SK-N-SH treated with all-trans-retinoic acid at 6 μM for 48 hours (cell line): ENCODE data around the gene ZBTB43.

ENCODE experiments used
- BACH2 ChIP-seq: fragments of 250-450 bp; sonication (Bioruptor Pico); IDR thresholded peaks from 2 replicates; pipeline ENCODE4 v1.9.0; 2021; ENCODE audit warnings: mild to moderate bottlenecking, borderline replicate concordance
- CSDC2 ChIP-seq: fragments of 250-450 bp; sonication (Bioruptor Pico); IDR thresholded peaks from 2 replicates; pipeline ENCODE4 v1.5.0; 2020; ENCODE audit warnings: mild to moderate bottlenecking, moderate library complexity
- ESRRG ChIP-seq: fragments of 250-450 bp; sonication (Bioruptor Pico); IDR thresholded peaks from 2 replicates; pipeline ENCODE4 v1.6.1; 2021; ENCODE audit warnings: mild to moderate bottlenecking
- GLIS3 ChIP-seq: fragments of 250-450 bp; sonication (Bioruptor Pico); IDR thresholded peaks from 2 replicates; pipeline ENCODE4 v1.5.0; 2020; ENCODE audit warnings: mild to moderate bottlenecking, moderate library complexity
- ISL1 ChIP-seq: fragments of 250-450 bp; sonication (Bioruptor Pico); IDR thresholded peaks from 2 replicates; pipeline ENCODE4 v2.1.2; 2022; ENCODE audit warnings: mild to moderate bottlenecking, moderate library complexity
- RARB ChIP-seq: fragments of 250-450 bp; sonication (Bioruptor Pico); IDR thresholded peaks from 2 replicates; pipeline ENCODE4 v1.8.0; 2021; ENCODE audit warnings: mild to moderate bottlenecking, moderate library complexity
- TCF4 ChIP-seq: fragments of 250-450 bp; sonication (Bioruptor Pico); IDR thresholded peaks from 2 replicates; pipeline ENCODE4 v1.8.0; 2021; ENCODE audit warnings: mild to moderate bottlenecking, moderate library complexity, borderline replicate concordance
- ZFP3 ChIP-seq: fragments of 250-450 bp; sonication (Bioruptor Pico); IDR thresholded peaks from 2 replicates; pipeline ENCODE4 v1.5.0; 2020; ENCODE audit warnings: mild to moderate bottlenecking, moderate library complexity
- TF ChIP-seq, protein P1 (sequence below): fragments of 250-450 bp; sonication (Bioruptor Pico); IDR thresholded peaks from 2 replicates; pipeline ENCODE4 v1.5.0; 2020; ENCODE audit warnings: mild to moderate bottlenecking, moderate library complexity
- TF ChIP-seq, protein P2 (sequence below): fragments of 250-450 bp; sonication (Bioruptor Pico); IDR thresholded peaks from 2 replicates; pipeline ENCODE4 v1.8.0; 2020; ENCODE audit warnings: mild to moderate bottlenecking, moderate library complexity, borderline replicate concordance
- TF ChIP-seq, protein P3 (sequence below): fragments of 250-450 bp; sonication (Bioruptor Pico); IDR thresholded peaks from 2 replicates; pipeline ENCODE4 v1.8.0; 2021; ENCODE audit warnings: low read depth, mild to moderate bottlenecking, moderate library complexity, borderline replicate concordance

DNA sequence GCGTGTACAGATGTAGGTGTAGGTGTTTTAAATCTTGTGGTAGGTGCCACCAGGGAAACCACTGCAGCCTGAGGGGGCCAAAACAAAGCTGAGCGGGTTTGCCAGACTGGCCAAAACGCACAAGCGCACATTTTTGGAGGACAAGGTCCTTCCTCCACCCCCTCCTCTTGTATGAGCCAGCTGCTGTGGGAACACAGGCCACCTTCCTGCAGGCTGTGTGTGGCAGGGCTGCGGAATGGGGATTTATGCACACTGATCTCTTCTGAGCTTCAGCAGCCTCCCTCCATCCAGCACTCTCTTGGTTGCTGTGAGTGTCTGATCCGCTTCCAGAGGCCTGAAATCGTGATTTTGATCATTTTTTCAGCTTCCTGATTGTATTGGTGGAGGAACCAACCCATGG lies 22.4 kb downstream of the ZBTB43 start:
- TF ChIP-seq CSDC2 (CRISPR knock-in tag): no peak
- TF ChIP-seq, protein P1, sequence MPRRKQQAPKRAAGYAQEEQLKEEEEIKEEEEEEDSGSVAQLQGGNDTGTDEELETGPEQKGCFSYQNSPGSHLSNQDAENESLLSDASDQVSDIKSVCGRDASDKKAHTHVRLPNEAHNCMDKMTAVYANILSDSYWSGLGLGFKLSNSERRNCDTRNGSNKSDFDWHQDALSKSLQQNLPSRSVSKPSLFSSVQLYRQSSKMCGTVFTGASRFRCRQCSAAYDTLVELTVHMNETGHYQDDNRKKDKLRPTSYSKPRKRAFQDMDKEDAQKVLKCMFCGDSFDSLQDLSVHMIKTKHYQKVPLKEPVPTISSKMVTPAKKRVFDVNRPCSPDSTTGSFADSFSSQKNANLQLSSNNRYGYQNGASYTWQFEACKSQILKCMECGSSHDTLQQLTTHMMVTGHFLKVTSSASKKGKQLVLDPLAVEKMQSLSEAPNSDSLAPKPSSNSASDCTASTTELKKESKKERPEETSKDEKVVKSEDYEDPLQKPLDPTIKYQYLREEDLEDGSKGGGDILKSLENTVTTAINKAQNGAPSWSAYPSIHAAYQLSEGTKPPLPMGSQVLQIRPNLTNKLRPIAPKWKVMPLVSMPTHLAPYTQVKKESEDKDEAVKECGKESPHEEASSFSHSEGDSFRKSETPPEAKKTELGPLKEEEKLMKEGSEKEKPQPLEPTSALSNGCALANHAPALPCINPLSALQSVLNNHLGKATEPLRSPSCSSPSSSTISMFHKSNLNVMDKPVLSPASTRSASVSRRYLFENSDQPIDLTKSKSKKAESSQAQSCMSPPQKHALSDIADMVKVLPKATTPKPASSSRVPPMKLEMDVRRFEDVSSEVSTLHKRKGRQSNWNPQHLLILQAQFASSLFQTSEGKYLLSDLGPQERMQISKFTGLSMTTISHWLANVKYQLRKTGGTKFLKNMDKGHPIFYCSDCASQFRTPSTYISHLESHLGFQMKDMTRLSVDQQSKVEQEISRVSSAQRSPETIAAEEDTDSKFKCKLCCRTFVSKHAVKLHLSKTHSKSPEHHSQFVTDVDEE (CRISPR knock-in tag): no peak
- no peak for TF ChIP-seq ZFP3 (CRISPR knock-in tag)
- TF ChIP-seq, protein P2, sequence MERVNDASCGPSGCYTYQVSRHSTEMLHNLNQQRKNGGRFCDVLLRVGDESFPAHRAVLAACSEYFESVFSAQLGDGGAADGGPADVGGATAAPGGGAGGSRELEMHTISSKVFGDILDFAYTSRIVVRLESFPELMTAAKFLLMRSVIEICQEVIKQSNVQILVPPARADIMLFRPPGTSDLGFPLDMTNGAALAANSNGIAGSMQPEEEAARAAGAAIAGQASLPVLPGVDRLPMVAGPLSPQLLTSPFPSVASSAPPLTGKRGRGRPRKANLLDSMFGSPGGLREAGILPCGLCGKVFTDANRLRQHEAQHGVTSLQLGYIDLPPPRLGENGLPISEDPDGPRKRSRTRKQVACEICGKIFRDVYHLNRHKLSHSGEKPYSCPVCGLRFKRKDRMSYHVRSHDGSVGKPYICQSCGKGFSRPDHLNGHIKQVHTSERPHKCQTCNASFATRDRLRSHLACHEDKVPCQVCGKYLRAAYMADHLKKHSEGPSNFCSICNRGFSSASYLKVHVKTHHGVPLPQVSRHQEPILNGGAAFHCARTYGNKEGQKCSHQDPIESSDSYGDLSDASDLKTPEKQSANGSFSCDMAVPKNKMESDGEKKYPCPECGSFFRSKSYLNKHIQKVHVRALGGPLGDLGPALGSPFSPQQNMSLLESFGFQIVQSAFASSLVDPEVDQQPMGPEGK (CRISPR knock-in tag): no peak
- TF ChIP-seq ISL1 (CRISPR knock-in tag): no peak
- TF ChIP-seq BACH2: no peak
- no peak for TF ChIP-seq GLIS3 (CRISPR knock-in tag)
- TF ChIP-seq, protein P3, sequence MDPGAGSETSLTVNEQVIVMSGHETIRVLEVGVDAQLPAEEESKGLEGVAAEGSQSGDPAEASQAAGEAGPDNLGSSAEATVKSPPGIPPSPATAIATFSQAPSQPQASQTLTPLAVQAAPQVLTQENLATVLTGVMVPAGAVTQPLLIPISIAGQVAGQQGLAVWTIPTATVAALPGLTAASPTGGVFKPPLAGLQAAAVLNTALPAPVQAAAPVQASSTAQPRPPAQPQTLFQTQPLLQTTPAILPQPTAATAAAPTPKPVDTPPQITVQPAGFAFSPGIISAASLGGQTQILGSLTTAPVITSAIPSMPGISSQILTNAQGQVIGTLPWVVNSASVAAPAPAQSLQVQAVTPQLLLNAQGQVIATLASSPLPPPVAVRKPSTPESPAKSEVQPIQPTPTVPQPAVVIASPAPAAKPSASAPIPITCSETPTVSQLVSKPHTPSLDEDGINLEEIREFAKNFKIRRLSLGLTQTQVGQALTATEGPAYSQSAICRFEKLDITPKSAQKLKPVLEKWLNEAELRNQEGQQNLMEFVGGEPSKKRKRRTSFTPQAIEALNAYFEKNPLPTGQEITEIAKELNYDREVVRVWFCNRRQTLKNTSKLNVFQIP (CRISPR knock-in tag): no peak
- no peak for TF ChIP-seq TCF4 (CRISPR knock-in tag)
- no peak for TF ChIP-seq ESRRG
- no peak for TF ChIP-seq RARB
